COLO668 (cell line): ENCODE measurements around the gene ESAM.
A peak's percentile ranks its signal among the peaks of the same experiment; 100 is the strongest.
"Not testable (repeated sequence)": the region's sequence is repeated elsewhere in the genome, so short reads cannot be mapped to it uniquely, and the experiment has no call there.

Source experiments
- DNase-seq: peaks from one replicate; lab custom pipeline; 2025; ENCODE audit not compliant: unreplicated experiment; lab: John Stamatoyannopoulos, UW

Gene ESAM

GRCh38 chr11:124776865-124777645 lies 15.0 kb upstream of the ESAM start:
- no peak for DNase-seq

- not testable (repeated sequence) for DNase-seq
Observed at GRCh38 chr11:124770959-124771358, 8.9 kb upstream of the ESAM start.

- DNase-seq: no peak
Observed at GRCh38 chr11:124769806-124770774, 8.0 kb upstream of the ESAM start.

DNA sequence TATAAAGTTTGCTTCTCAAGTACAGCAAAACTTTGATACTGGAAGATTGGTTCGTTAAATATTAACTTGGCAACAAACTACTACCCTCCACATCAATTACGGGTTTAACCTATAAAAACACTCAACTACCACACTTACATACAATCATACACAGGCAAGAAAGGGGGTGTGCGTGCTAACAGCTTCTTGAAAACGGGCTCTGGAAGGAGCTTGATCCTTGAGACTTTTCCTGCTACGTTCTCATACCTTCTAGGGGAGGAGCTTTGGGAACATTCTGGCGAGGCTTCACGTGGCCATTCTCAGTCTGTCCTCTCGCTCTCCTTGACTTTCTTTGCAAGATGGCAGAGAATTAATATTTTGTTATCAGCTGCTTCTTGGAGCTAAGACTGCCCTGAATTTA lies 6.8 kb upstream of the ESAM start:
- no peak for DNase-seq

GRCh38 chr11:124766156-124766555 lies 4.1 kb upstream of the ESAM start:
- DNase-seq: no peak

GRCh38 chr11:124763156-124763947 lies 1.3 kb upstream of the ESAM start:
- peak; percentile 77 for DNase-seq

- DNase-seq: peak; percentile 44
Observed at GRCh38 chr11:124762624-124763155, 600 bp upstream of the ESAM start.

DNA sequence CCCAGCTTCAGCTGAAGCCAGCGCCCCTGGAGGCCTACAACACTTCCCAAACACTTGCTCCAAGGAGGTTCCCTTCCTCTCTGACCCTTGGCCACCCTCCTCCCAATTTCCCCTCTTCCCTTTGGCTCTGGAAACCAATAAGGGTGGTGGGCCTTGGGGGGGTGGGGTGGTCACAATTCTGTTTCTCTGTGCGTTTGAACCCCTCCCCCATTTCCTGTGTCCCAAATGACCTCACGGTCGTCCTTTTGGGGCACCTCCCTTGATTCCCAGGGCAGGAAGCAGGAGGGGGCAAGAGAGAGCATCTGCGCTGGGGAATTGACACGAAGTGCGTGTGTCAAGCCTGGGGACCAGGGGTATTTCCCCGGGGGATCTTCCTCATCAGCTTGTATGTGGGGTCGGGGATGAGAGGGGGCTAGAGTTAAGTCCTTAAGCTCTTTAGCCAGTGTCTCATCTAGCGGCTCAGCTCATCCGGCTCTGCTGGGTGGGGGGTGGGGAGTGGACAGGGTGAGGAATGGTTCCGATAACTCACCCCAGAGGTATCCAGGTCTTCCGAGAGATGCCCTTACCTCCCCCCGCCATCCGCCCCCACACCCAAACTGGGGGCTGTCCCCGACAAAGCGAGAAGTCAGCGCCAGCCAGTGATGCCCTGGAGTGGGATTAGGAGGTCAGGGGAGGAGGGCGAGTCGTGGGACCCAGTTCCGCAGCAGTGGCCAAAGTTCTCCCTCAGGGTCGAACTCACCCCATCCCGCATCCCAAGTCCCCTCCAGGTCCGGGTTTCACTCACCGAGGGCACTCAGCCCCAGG lies 587 bp downstream of the ESAM start:
- DNase-seq: no peak

DNA sequence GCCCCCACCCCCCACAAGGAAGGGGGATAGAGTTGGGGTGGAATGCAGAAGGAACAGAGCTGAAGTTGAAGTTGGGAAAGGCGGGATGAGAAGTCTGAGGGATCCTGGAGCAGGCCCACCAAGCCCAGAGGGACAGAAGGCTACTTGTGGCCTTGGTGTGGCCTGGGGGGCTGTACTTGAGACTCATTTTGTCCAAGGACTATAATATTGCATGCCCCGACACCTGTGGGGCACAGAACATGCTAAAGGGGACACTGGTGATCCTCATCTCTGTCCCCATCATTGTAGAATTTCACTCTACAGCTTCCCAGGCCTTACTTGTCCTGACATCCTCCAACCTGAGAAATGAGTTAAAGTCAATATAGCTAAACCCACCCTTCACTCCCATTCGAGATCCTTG lies 1.3 kb downstream of the ESAM start:
- no peak for DNase-seq

DNA sequence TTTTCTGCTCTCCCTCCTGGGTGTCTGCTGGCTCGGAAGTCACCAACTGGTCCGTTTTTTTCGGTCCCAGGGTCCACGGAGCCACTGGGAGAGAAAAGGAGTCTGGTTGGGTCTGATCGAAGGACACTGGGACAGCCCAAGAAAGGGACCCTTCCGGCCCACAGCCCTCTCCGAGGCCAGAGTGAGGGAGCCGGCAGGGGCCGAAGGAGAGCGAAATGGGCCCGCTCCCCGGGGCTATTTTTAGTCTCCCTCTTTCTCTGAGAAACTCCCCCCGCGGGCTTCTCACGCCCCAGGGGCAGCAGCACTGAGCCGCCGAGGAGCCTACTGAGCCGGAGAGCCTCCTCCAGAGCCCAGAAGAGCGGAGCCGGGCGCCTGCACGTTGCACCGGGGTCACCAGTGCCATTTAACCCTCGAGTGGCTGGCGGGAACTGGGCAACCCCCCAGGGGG lies 1.9 kb downstream of the ESAM start:
- no peak for DNase-seq

DNA sequence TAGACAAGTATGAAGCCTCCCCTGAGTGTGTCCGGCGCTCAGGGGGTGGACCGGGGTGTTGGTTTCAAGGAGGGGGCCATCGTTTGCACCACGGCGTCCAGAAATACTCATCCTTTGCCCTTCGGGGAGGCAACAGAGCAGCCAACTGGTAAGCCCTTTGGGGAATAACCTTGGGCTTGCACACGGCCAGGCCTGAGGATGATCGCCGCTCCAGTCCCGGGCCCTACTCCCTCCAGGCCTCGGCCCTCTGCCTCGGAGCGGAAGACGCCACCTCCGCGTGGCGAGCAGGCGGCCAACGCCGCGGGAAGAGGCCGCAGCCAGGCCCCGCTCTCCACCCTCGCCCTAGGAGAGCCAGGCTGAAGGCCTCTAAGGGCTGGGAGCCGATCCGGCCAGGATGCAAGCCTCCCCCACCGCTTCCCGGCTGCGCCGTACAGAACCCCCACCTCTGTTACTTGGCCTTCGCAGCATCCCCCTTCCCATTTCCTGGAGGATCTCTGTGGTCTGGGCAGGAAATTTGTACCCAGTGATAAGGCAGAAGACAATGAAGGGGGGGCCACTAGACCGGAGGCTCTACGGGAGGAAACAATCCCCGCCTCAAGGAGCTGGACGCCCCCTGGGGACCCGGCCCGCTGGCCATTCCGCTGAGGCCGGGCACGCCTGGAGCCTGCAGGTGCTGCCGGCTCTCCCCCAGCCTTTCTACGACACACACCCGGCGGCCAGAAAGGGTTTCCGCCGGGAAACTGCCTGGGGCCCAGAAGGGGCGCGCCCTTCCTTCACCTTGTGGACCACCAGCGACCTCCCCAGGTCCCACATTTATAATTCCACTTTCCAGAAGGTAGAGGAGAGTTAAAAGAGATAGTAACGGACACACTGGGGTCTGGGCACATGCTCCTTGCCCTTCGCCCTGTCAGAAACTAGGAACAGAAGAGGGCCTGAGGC lies 2.6 kb downstream of the ESAM start:
- no peak for DNase-seq

- peak; percentile 89 for DNase-seq
Observed at GRCh38 chr11:124758355-124759265, 3.5 kb downstream of the ESAM start.

GRCh38 chr11:124757320-124757719 lies 4.8 kb downstream of the ESAM start:
- no peak for DNase-seq

GRCh38 chr11:124756753-124757227 lies 5.3 kb downstream of the ESAM start:
- DNase-seq: no peak

GRCh38 chr11:124756033-124756752 lies 5.9 kb downstream of the ESAM start:
- DNase-seq: no peak

GRCh38 chr11:124754710-124755109 lies 7.4 kb downstream of the ESAM start:
- DNase-seq: no peak

DNA sequence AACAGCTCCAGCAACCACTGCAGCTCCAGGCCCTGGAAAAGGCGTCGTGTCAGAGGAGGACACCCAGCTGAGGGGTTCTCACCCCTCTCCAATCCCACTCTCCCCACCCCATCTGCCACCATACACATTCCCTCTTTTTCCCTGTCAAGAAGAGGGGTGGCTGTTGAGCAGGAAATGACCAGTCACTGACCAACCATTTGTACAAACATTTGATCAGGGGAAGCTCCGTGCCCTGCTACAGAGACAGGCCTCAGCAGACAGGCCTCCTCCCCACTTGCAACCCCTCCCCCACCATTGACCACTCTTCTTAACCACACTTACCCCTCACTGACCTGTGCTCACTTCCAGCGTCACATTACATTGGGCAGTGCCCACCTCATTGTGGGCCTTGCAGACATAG lies 7.8 kb downstream of the ESAM start:
- no peak for DNase-seq
